HepG2 (cell line): Measurements from ENCODE around the gene TOM1L2. TPM values are rescaled to one million over a fixed set of nuclear protein-coding genes. Genes with fewer than 3 reads are reported as not detected.

ENCODE experiments used
- ARNT2 ChIP-seq: sonication (generic); formaldehyde crosslinking; IDR thresholded peaks from 2 replicates; pipeline ENCODE4 v1.8.0; 2022; ENCODE audit warnings: mild to moderate bottlenecking, low read depth, missing genetic modification reagents, moderate library complexity
- BRD4 ChIP-seq: sonication (generic); formaldehyde crosslinking; IDR thresholded peaks from 2 replicates; pipeline ENCODE4 v1.4.0; 2020; ENCODE audit warnings: missing genetic modification reagents
- CSRNP1 ChIP-seq: sonication (generic); formaldehyde crosslinking; IDR thresholded peaks from 2 replicates; pipeline ENCODE4 v1.8.1; 2023; ENCODE audit warnings: mild to moderate bottlenecking, missing genetic modification reagents
- GRHL1 ChIP-seq: sonication (generic); formaldehyde crosslinking; conservative IDR thresholded peaks from 2 replicates; pipeline ENCODE4 v1.8.0; 2022; ENCODE audit warnings: missing genetic modification reagents
- HNRNPL ChIP-seq: fragments of 200-400 bp; formaldehyde crosslinking; IDR thresholded peaks from 2 replicates; pipeline ENCODE4 v1.6.1; 2017; ENCODE audit warnings: mild to moderate bottlenecking, low read depth, low read length
- KDM4B ChIP-seq: sonication (generic); formaldehyde crosslinking; IDR thresholded peaks from 2 replicates; pipeline ENCODE4 v1.4.0; 2020; ENCODE audit warnings: missing genetic modification reagents
- MED13 ChIP-seq: sonication (generic); formaldehyde crosslinking; IDR thresholded peaks from 2 replicates; pipeline ENCODE4 v1.5.0; 2020; ENCODE audit warnings: missing genetic modification reagents
- TAF1 ChIP-seq: sonication (generic); formaldehyde crosslinking; IDR thresholded peaks from 2 replicates; pipeline ENCODE4 v1.4.0; 2020; ENCODE audit warnings: missing genetic modification reagents
- TFAP4 ChIP-seq: sonication (generic); IDR thresholded peaks from 2 replicates; pipeline ENCODE4 v1.6.1; 2016; ENCODE audit warnings: low read depth, borderline replicate concordance
- ZBTB4 ChIP-seq: sonication (generic); formaldehyde crosslinking; IDR thresholded peaks from 2 replicates; pipeline ENCODE4 v1.4.0; 2020; ENCODE audit warnings: missing genetic modification reagents, mild to moderate bottlenecking, borderline replicate concordance
- ZNF276 ChIP-seq: sonication (generic); formaldehyde crosslinking; IDR thresholded peaks from 2 replicates; pipeline ENCODE4 v1.4.0; 2020; ENCODE audit warnings: mild to moderate bottlenecking, low read depth, missing genetic modification reagents
- ZNF414 ChIP-seq: sonication (generic); formaldehyde crosslinking; IDR thresholded peaks from 2 replicates; pipeline ENCODE4 v1.5.0; 2020; ENCODE audit warnings: missing genetic modification reagents
- ZNF83 ChIP-seq: sonication (generic); formaldehyde crosslinking; IDR thresholded peaks from 2 replicates; pipeline ENCODE4 v1.4.0; 2020; ENCODE audit warnings: missing genetic modification reagents, mild to moderate bottlenecking, borderline replicate concordance
- polyA plus RNA-seq, 8 experiments: library from polyadenylated mRNA; depleted of rRNA in 3 of 8; stranded (reverse) in 7 of 8; unstranded in 1 of 8; fragments of >200 nt; fragmentation: Illumina TruSeq in 4 of 8; extraction: Trizol in 4 of 8; gene quantifications; 2 replicates each; pipeline versions ENCODE4 v1.2.1 to v1.2.3, GENCODE V29; 2011 to 2016; ENCODE audit warnings: low read depth in 4 of 8, missing spikeins in 1 of 8, mixed read lengths in 1 of 8; ENCODE audit not compliant: insufficient read depth in 1 of 8
- total RNA-seq, 5 experiments: library from RNA; depleted of rRNA; stranded (reverse); fragments of >200 nt; fragmentation: Illumina TruSeq; extraction: Trizol; gene quantifications; 2 replicates each; pipeline ENCODE4 v1.2.3, GENCODE V29; 2016; ENCODE audit warnings: low read depth in 1 of 5

TOM1L2 gene
- total and polyA plus RNA-seq, 2 of the 13 experiments (the other 11 are each of a cell fraction or from before 2014, with no cell fraction given) = 4.7 to 7.4 TPM

- no peak for TF ChIP-seq ZNF83
- no peak for TF ChIP-seq CSRNP1 (CRISPR knock-in tag)
- no peak for TF ChIP-seq ZNF276
- no peak for TF ChIP-seq TFAP4
- TF ChIP-seq KDM4B (CRISPR knock-in tag) = no peak
- peak; percentile 36; the same call in 1 of the 2 replicates for TF ChIP-seq TAF1 (CRISPR knock-in tag)
- TF ChIP-seq ZBTB4 = no peak
- TF ChIP-seq ZNF414 (CRISPR knock-in tag) = no peak
- TF ChIP-seq ARNT2 (CRISPR knock-in tag) = no peak
- no peak for TF ChIP-seq HNRNPL
- peak; percentile 80; the same call in 1 of the 2 replicates for TF ChIP-seq MED13
- no peak for TF ChIP-seq BRD4 (CRISPR knock-in tag)
- no peak for TF ChIP-seq GRHL1 (CRISPR knock-in tag)
Observed at GRCh38 chr17:17823433-17824118, 148.6 kb downstream of the TOM1L2 start (continued).
